Measurements from ENCODE around the gene SLC25A4. TPM values are rescaled to one million over a fixed set of nuclear protein-coding genes. Genes with fewer than 3 reads are reported as not detected.
"Not testable (repeated sequence)": the region's sequence is repeated elsewhere in the genome, so short reads cannot be mapped to it uniquely, and the experiment has no call there.

The SLC25A4 gene
- total RNA-seq, 2 experiments from 2014 or later = 8.5 to 8.7 TPM

DNA sequence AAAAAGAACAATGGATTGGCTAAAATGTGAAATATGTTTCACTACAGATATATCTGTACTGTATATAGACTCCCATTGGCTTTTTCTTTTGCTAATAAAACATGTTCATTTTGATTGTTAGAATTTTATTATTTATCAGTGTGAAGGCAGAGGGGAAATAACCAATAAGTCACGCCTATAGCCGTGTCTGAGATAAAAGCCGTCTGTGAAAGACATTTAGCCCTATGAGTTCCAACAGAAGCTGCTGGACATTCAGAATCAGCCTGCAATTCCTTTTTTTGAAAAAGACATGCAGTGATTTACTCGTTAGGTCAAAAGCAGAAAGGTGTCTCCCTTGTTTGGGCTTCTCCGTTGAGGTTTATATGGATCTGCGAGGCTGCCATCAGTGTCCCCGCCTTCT, 24.2 kb upstream of the SLC25A4 start:
- Mint-ChIP-seq H3K27me3 (peaks cover 9% of the 10 kb centered on the region), H3K9me3 (no peaks in the 10 kb centered on the region), H3K4me1 (ENCODE audit: low read depth) (no peaks in the 10 kb centered on the region), H3K36me3 (ENCODE audit: low read depth) (no peaks in the 10 kb centered on the region), H3K4me3 (no peak overlapping the region), H3K27ac (no peak overlapping the region)
- TF ChIP-seq, protein P1, sequence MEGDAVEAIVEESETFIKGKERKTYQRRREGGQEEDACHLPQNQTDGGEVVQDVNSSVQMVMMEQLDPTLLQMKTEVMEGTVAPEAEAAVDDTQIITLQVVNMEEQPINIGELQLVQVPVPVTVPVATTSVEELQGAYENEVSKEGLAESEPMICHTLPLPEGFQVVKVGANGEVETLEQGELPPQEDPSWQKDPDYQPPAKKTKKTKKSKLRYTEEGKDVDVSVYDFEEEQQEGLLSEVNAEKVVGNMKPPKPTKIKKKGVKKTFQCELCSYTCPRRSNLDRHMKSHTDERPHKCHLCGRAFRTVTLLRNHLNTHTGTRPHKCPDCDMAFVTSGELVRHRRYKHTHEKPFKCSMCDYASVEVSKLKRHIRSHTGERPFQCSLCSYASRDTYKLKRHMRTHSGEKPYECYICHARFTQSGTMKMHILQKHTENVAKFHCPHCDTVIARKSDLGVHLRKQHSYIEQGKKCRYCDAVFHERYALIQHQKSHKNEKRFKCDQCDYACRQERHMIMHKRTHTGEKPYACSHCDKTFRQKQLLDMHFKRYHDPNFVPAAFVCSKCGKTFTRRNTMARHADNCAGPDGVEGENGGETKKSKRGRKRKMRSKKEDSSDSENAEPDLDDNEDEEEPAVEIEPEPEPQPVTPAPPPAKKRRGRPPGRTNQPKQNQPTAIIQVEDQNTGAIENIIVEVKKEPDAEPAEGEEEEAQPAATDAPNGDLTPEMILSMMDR (IDR thresholded peaks at IDR 0.05) = no peak
- intact Hi-C loops (cut with micrococcal nuclease) = no loop called here
- ChIA-PET POLR2A (interaction anchor here (0.6 kb wide), 1 partner anchor 1215 kb away, joined by 3 read pairs; no protein-coding TSS in a partner anchor), CTCF (interaction anchor here (1.5 kb wide), 1 partner anchor 78 kb away, joined by 3 read pairs; no protein-coding TSS in a partner anchor)
- ATAC-seq (no peak), DNase-seq (no peak)

- H3K27me3 Mint-ChIP-seq; intact Hi-C loops (cut with micrococcal nuclease); POLR2A ChIA-PET; H3K27ac Mint-ChIP-seq; H3K9me3 Mint-ChIP-seq; DNase-seq; ATAC-seq; H3K4me3 Mint-ChIP-seq; H3K4me1 Mint-ChIP-seq (ENCODE audit: low read depth); H3K36me3 Mint-ChIP-seq (ENCODE audit: low read depth): not testable (repeated sequence)
- CTCF ChIA-PET = interaction anchor here (0.6 to 1.5 kb wide), 3 partner anchors 11 to 78 kb away, joined by 3 to 5 read pairs (median 3); no protein-coding TSS in a partner anchor
Observed at GRCh38 chr4:185119467-185119866, 23.6 kb upstream of the SLC25A4 start.

DNA sequence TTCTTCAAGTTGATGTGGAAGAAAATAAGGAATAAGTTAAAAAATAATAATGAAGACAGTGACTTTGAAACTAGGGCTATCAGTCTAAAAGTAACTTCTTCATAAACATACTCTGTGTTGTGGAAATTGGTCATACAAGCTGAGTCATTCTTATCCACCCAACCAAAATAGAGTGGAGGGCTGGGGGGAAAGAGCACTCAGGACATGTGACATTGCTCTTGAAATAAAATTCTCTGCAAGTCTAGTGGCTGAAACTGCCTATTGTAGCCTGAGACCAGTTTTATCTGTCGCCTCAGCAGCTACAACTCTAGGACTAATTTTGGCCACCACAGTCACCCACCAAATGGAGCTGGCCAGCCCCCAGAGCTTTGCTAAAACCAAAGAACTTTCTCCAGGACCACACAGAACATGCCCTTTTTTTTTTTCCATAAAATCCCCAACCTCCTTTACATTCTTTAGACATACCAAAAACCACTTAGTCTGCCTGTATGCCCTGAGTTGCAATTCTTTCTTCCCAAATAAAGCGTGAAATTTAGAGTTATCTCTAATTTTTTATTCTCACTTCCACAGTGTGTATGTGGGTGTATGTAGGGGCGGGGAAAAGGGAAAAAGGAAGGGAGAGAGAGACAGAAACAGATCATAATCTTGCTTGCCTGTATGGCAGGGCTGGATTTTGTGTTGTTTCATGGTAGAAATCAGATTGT, 23.0 kb upstream of the SLC25A4 start:
- H3K9me3 Mint-ChIP-seq = no peaks in the 10 kb centered on the region
- no peak overlapping the region for H3K4me3 Mint-ChIP-seq
- CTCF ChIA-PET = interaction anchor here (0.6 to 1.4 kb wide), 2 partner anchors 11 to 15 kb away, joined by 3 to 5 read pairs; no protein-coding TSS in a partner anchor
- no peaks in the 10 kb centered on the region for H3K36me3 Mint-ChIP-seq (ENCODE audit: low read depth)
- ATAC-seq = no peak
- no peak for DNase-seq
- H3K27me3 Mint-ChIP-seq = peaks cover 6% of the 10 kb centered on the region
- no peaks in the 10 kb centered on the region for H3K4me1 Mint-ChIP-seq (ENCODE audit: low read depth)
- POLR2A ChIA-PET = no interaction called here
- TF ChIP-seq, protein P1 (IDR thresholded peaks at IDR 0.05) = no peak
- intact Hi-C loops (cut with micrococcal nuclease) = no loop called here
- no peak overlapping the region for H3K27ac Mint-ChIP-seq

DNA sequence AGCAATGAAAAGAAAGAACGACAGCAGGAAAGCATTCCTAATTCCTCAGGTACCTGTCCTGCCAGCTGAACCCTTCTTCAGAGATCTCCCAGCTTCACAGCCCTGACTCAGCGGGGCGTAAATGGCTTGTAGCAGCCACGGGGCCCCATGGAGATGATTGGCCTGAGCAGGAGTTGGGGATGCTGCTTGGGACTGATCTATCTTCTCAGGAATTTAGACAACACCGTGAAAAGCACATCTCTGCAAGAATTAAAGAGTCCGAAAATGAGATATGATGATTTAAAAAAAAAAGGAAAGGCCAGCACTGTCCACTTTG, 22.5 kb upstream of the SLC25A4 start:
- CTCF ChIA-PET = interaction anchor here (1.4 kb wide), 1 partner anchor 14 kb away, joined by 5 read pairs; no protein-coding TSS in a partner anchor
- POLR2A ChIA-PET = interaction anchor here (0.5 kb wide), 1 partner anchor 32 kb away, joined by 3 read pairs; no protein-coding TSS in a partner anchor
- Mint-ChIP-seq H3K27me3 (peaks cover 8% of the 10 kb centered on the region), H3K27ac (no peak overlapping the region), H3K4me3 (no peak overlapping the region), H3K4me1 (ENCODE audit: low read depth) (no peaks in the 10 kb centered on the region), H3K9me3 (no peaks in the 10 kb centered on the region), H3K36me3 (ENCODE audit: low read depth) (no peaks in the 10 kb centered on the region)
- DNase-seq (no peak), ATAC-seq (no peak)
- intact Hi-C loops (cut with micrococcal nuclease) = no loop called here
- TF ChIP-seq, protein P1 (IDR thresholded peaks at IDR 0.05) = no peak

- Mint-ChIP-seq H3K4me3 (no peak overlapping the region), H3K27me3 (peaks cover 16% of the 10 kb centered on the region), H3K27ac (no peak overlapping the region), H3K4me1 (ENCODE audit: low read depth) (peaks cover 2% of the 10 kb centered on the region), H3K36me3 (ENCODE audit: low read depth) (no peaks in the 10 kb centered on the region), H3K9me3 (no peaks in the 10 kb centered on the region)
- ChIA-PET CTCF (interaction anchor here (1.1 to 3.5 kb wide), 3 partner anchors 11 to 61 kb away, joined by 3 to 15 read pairs (median 10); no protein-coding TSS in a partner anchor), POLR2A (no interaction called here)
- no peak for ATAC-seq
- no peak for DNase-seq
- intact Hi-C loops (cut with micrococcal nuclease) = no loop called here
- TF ChIP-seq, protein P1 (IDR thresholded peaks at IDR 0.05) = no peak
Observed at GRCh38 chr4:185122681-185123345, 20.3 kb upstream of the SLC25A4 start.
